Activated T-cell treated with anti-CD3 and anti-CD28 coated beads, Interleukin-2, amount 50 U/mL, for 4 hours (primary cell): ENCODE results near the gene ATP11C. TPM values are rescaled to one million over a fixed set of nuclear protein-coding genes. Genes with fewer than 3 reads are reported as not detected.
"Not testable (repeated sequence)": the region's sequence is repeated elsewhere in the genome, so short reads cannot be mapped to it uniquely, and the experiment has no call there.

Experiments used
- ATAC-seq, 2 donors: fragments of 200-7000 bp; cut with Tn5 transposase; one replicate each; pipeline ENCODE4 v1.10.0; 2021
- DNase-seq: peaks from one replicate; pipeline ENCODE4 v3.0.0-alpha.2; 2020
- H3K27me3 Mint-ChIP-seq: one replicate; pipeline ENCODE4 v1.8.0; 2021; ENCODE audit warnings: low read depth, mixed read lengths
- H3K36me3 Mint-ChIP-seq: one replicate; pipeline ENCODE4 v1.8.0; 2022; ENCODE audit warnings: mixed read lengths; ENCODE audit not compliant: insufficient read depth
- H3K4me1 Mint-ChIP-seq: one replicate; pipeline ENCODE4 v1.8.0; 2021; ENCODE audit warnings: low read depth, mixed read lengths
- H3K4me3 Mint-ChIP-seq: one replicate; pipeline ENCODE4 v1.8.0; 2021; ENCODE audit warnings: mild to moderate bottlenecking, moderate library complexity, mixed read lengths
- H3K9me3 Mint-ChIP-seq: one replicate; pipeline ENCODE4 v1.8.0; 2021; ENCODE audit warnings: mixed read lengths
- total RNA-seq, 3 donors: library from RNA; stranded (reverse); gene quantifications; one replicate each; pipeline ENCODE4 v1.2.1, GENCODE V29; 2021

Gene ATP11C
- total RNA-seq = 10 to 100 TPM; 12.7 to 15.5 (median 14.1) TPM

DNA sequence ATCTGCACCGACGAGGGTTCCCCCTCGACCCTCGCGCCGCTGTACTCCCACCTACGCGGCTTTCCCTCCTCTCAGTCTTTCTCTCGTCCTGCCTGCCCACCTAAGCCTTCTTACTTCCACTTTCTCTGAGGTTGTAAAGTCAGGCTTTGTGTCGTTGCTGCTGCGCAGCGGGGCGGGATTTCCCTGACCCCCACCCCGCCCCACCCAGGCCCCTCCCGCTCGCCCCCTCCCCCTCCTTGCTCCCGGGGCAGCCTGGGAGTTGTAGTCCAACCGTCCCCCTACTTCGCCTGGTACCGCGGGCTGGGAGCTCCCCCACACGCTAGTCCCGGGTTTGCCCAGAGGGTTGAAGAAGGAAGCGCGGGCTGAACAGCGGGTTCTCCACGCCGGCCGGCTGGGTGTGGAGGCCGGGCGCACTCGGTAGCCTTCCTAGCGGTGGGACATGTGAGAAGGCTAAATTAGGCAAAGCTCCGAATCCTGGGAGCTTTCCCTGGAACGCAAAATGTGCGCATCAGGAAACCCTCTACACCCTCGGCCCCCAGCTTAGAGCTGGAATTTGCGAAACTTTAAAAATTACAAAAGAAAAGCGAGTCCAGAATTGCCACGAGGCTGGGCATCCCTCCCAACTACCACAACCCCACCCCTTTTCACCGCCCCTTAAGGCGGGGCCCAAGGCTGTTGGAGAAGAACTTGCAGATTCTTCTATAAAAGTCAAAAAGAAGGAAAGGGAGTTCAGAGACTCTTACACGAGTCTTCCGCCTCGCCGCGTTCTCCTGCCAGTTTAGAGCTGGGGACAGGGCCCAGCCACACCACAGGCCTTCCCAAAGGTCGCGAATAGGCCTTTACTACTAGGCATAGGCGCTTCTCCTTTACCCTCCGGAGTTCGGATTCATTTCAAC lies at the start of gene ATP11C:
Gene ATP11C (minus strand): TSS at position 153 of the 896 bp plus-strand sequence. CDS start 1,011 bp downstream, outside the sequence.
- Mint-ChIP-seq H3K4me1 (peaks cover 22% of the 10 kb centered on the region), H3K27me3 (no peaks in the 10 kb centered on the region)
- ATAC-seq = peak; percentile 81

DNA sequence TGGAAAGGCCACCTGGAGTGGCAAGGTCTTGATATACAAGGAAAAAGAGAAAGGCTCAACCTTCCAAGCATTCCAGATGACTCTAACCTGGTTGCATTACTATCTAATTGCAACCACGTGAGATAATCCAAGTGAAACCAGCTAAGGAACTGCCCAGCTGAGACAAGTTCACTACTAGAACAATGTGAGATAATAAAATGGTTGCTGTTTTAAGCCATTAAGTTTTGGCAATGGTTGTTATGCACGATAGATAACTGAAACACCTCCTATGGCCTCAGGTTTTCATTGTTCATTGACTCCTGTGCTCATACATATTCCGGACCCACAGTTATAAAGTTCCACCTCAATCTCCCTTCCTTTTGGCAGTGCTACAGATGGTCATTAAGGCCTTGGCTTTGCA lies 41.6 kb upstream of the ATP11C start:
- no peaks in the 10 kb centered on the region for H3K4me1 Mint-ChIP-seq
- DNase-seq (no peak), ATAC-seq (no peak)
- H3K36me3 Mint-ChIP-seq = no peaks in the 10 kb centered on the region
- H3K27me3 Mint-ChIP-seq = peaks cover 4% of the 10 kb centered on the region
- no peak overlapping the region for H3K4me3 Mint-ChIP-seq
- H3K9me3 Mint-ChIP-seq = no peaks in the 10 kb centered on the region

More for the DNA sequence above, at the start of gene ATP11C:
- Mint-ChIP-seq H3K9me3 (no peaks in the 10 kb centered on the region), H3K4me3 (peak within 1 kb of the TSS; percentile 88), H3K36me3 (no peaks in the 10 kb centered on the region)
- peak; percentile 79 for DNase-seq

DNA sequence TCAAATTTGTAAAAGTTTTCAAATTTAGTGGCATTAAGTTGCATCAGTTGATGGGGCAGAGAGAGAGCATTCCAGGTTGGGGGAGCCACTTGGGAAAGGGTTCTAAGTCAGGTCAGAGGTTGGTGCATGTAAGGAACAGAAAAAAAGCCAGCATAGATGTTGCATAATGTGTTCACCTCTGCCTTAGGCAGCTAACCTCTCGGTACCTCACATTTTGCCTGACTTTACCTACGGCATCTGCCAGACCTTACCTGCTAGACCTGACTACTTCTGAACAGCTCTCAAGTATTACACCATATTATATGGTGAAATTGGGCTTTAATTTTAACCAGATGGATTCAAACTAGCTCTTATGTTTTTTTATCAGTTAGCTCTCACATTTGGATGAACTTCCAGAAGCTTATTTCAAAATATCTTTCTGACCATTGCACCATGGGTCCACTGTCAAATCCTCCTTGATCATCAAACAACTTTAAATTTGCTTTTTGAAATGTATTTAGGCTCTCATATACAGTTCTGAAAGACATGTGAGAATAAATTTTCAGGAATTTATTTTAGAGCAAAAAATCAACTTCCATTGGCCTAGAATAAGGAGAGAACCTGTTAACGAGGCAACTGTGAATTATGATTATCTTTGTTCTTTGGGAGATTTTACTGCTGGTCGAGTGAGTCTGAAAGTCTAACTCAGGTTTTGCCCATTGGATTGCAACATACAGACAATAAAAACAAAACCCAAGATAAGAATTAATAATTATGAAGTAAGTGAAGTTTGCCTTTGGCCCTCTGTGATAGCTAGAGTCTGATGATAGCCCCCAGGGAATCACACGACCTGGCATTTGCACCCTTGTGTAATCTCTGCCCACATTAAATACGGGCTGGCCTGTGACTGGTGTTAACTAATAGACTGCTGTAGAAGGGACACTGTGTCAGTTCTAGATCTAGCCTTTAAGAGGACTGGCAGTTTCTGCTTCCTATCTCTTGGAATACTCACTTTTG lies 40.1 kb upstream of the ATP11C start:
- no peak for ATAC-seq
- Mint-ChIP-seq H3K36me3 (no peaks in the 10 kb centered on the region), H3K27me3 (peaks cover 4% of the 10 kb centered on the region), H3K4me1 (no peaks in the 10 kb centered on the region), H3K9me3 (no peaks in the 10 kb centered on the region), H3K4me3 (no peak overlapping the region)
- DNase-seq = no peak

DNA sequence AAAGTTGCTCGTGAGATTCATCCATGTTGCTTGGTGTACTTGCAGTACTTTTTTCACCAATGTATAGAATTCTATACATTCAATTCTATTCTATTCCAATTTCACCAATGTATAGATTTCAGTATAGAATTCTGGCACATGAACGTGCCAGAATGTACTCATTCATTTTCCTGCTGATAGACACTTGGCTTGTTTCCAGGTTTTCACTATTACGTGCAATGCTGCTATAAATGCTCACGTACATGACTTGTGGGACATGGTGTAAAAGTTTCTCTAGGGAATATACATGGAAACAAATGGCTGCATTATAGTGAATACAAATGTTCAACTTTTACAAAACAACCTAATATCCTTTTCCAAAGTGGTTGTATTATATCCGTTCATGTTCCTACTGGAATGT lies 39.3 kb upstream of the ATP11C start:
- H3K9me3 Mint-ChIP-seq = no peaks in the 10 kb centered on the region
- ATAC-seq (no peak), DNase-seq (no peak)
- no peaks in the 10 kb centered on the region for H3K4me1 Mint-ChIP-seq
- no peaks in the 10 kb centered on the region for H3K36me3 Mint-ChIP-seq
- H3K4me3 Mint-ChIP-seq = no peak overlapping the region
- peaks cover 4% of the 10 kb centered on the region for H3K27me3 Mint-ChIP-seq

DNA sequence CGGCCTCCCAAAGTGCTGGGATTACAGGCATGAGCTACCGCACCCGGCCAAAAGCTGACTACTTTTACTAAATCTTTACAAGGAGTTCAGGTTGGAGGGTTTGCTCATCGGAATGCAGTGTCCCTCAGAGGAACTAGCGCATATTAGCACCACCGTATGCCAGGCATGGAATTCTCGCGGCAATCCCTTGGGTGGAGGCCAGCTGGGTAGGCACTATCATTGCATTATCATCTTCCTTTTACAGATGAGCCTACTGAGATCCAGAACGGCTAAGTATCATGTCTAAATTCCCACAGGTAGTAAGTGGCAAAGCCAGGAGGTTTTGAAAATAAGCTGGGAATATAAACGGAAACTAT lies 38.5 kb upstream of the ATP11C start:
- no peaks in the 10 kb centered on the region for H3K36me3 Mint-ChIP-seq
- no peak for ATAC-seq
- no peak overlapping the region for H3K4me3 Mint-ChIP-seq

DNA sequence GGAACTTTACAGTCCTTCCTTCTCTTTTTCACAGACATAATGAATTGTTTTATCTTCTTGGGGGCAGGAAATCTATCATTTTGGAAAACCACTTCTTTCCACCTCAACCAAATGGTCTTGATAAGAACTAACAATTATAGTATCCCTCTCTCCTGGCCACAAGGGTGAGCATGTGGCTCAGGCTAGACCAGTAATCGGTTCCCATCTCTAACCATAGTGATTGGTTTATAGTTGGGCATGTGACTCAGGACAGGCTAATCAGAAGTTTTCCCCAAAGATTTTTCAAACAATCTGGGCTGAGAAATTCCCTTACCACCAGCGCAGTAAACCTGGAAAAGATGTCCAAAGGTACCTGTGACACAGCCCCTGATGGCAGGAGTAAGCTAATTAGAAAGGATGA lies 36.4 kb upstream of the ATP11C start:
- no peaks in the 10 kb centered on the region for H3K36me3 Mint-ChIP-seq
- ATAC-seq (no peak), DNase-seq (no peak)
- H3K27me3 Mint-ChIP-seq = peaks cover 4% of the 10 kb centered on the region
- H3K4me1 Mint-ChIP-seq = no peaks in the 10 kb centered on the region
- no peak overlapping the region for H3K4me3 Mint-ChIP-seq
- no peaks in the 10 kb centered on the region for H3K9me3 Mint-ChIP-seq

More for the DNA sequence above, 38.5 kb upstream of the ATP11C start:
- H3K27me3 Mint-ChIP-seq = peaks cover 4% of the 10 kb centered on the region
- no peak for DNase-seq
- no peaks in the 10 kb centered on the region for H3K9me3 Mint-ChIP-seq
- H3K4me1 Mint-ChIP-seq = no peaks in the 10 kb centered on the region

DNA sequence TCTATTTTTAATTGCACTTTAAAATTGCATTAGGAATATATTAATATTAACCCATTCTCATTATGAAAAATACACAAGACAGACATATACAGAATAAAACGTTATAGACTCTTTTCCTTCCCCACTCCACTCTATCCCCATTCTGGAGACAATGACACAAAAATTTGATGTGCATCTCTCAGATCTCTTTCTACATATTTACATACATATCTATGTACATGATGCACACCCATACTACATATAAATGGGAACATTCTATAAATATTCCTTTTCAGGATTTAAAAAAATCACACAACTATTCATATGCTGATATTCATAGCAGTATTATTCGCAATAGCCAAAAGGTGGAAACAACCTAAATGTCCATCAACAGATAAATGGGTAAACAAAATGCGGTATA lies 34.9 kb upstream of the ATP11C start:
- no peaks in the 10 kb centered on the region for H3K36me3 Mint-ChIP-seq
- H3K9me3 Mint-ChIP-seq = no peaks in the 10 kb centered on the region
- H3K4me1 Mint-ChIP-seq = no peaks in the 10 kb centered on the region
- ATAC-seq (no peak), DNase-seq (no peak)
- no peak overlapping the region for H3K4me3 Mint-ChIP-seq
- peaks cover 4% of the 10 kb centered on the region for H3K27me3 Mint-ChIP-seq

DNA sequence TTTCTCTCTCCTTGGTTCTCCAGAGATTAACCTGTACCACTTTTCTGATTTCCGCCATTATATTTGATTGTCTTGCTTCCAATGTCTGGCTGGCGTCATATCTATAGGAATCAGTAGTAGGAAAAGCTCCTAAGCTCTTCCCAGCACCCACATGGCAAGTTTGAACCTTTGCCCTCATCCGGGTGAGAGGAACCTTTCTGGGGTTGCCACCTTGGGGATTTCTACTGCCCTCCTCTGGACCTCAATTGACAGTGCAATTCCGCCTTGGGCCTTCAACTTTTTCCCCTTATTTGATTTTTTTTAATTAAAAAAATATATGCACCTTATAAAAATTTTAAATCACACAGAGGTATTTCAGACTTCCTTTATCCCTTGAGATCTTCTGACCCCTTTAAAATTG lies 34.4 kb upstream of the ATP11C start:
- Mint-ChIP-seq H3K4me1 (no peaks in the 10 kb centered on the region), H3K9me3 (no peaks in the 10 kb centered on the region)

DNA sequence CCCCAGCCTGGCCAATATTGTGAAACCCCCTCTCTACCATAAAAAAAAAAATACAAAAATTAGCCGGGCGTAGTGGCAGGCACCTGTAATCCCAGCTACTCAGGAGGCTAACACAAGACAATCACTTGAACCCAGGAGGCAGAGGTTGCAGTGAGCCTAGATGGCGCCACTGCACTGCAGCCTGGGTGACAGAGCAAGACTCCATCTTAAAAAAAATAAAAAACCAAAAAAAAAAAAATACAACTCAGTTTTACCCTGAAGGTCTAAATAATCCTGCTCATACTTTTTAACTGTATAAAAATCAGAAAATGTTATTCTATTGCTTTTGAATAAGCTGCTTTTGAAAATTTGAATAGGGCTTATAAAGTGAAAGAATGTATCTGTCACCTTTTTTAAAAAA lies 33.3 kb upstream of the ATP11C start:
- H3K4me1 Mint-ChIP-seq, H3K27me3 Mint-ChIP-seq, DNase-seq, H3K9me3 Mint-ChIP-seq, ATAC-seq, H3K4me3 Mint-ChIP-seq, H3K36me3 Mint-ChIP-seq: not testable (repeated sequence)

More for the DNA sequence above, 34.4 kb upstream of the ATP11C start:
- H3K4me3 Mint-ChIP-seq = no peak overlapping the region
- no peaks in the 10 kb centered on the region for H3K36me3 Mint-ChIP-seq
- no peak for ATAC-seq
- DNase-seq = no peak
- H3K27me3 Mint-ChIP-seq = peaks cover 4% of the 10 kb centered on the region

DNA sequence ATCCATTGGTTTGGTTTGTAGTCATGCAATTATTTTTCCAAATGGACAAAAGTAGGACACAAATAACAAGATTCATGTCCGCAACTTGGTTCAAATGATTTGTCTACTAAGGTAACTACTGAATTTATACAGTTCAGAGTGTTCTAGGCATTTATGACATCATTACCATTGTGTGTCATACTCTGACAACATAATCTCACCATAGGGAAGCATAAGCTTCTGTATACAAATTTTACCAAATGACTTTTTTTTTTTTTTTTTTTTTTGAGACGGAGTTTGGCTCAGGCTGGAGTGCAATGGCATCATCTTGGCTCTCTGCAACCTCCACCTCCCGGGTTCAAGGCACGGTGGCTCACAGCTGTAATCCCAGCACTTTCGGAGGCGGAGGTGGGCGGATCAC lies 32.6 kb upstream of the ATP11C start, which contains the start of gene CXorf66:
Gene CXorf66 (minus strand): TSS at position 101 of the 400 bp plus-strand sequence. CDS start 25 bp downstream, at position 76.
- H3K27me3 Mint-ChIP-seq = no peaks in the 10 kb centered on the region
- no peaks in the 10 kb centered on the region for H3K9me3 Mint-ChIP-seq
- ATAC-seq = no peak
- no peaks in the 10 kb centered on the region for H3K36me3 Mint-ChIP-seq
- no peaks in the 10 kb centered on the region for H3K4me1 Mint-ChIP-seq
- H3K4me3 Mint-ChIP-seq = no peak within 1 kb of the TSS
- no peak for DNase-seq

DNA sequence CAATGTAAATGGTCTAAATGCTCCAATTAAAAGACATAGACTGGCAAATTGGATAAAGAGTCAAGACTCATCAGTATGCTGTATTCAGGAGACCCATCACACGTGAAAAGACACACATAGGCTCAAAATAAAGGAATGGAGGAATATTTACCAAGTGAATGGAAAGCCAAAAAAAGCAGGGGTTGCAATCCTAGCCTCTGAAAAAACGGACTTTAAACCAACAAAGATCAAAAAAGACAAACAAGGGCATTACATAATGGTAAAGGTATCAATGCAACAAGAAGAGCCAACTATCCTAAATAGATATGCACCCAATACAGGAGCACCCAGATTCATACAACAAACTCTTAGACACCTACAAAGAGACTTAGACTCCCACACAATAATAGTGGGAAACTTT lies 28.2 kb upstream of the ATP11C start:
- H3K27me3 Mint-ChIP-seq, H3K9me3 Mint-ChIP-seq, H3K4me1 Mint-ChIP-seq, ATAC-seq, H3K4me3 Mint-ChIP-seq, DNase-seq, H3K36me3 Mint-ChIP-seq: not testable (repeated sequence)

DNA sequence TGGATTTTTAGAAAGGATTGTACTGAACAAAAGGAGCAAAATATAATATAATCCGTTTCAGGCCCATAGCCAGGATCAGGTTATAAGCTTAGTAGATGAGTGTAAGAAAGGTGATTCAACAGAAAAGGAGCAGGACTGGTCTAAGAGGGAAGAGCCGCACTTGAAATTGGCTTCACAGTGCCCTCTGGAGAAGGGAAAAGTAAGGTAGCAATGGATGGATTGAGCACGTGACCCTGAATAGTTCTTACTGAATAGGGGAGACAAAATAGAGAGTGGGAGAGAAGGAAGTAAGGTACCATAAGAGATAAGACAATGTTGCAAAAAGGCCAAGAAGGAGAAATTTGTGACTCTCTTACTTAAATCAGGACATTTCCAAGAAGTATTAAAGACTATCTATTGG lies 16.9 kb upstream of the ATP11C start:
- DNase-seq = no peak
- no peaks in the 10 kb centered on the region for H3K4me1 Mint-ChIP-seq
- peaks cover 2% of the 10 kb centered on the region for H3K27me3 Mint-ChIP-seq
- no peaks in the 10 kb centered on the region for H3K9me3 Mint-ChIP-seq
- no peaks in the 10 kb centered on the region for H3K36me3 Mint-ChIP-seq
- H3K4me3 Mint-ChIP-seq = no peak overlapping the region
- no peak for ATAC-seq

DNA sequence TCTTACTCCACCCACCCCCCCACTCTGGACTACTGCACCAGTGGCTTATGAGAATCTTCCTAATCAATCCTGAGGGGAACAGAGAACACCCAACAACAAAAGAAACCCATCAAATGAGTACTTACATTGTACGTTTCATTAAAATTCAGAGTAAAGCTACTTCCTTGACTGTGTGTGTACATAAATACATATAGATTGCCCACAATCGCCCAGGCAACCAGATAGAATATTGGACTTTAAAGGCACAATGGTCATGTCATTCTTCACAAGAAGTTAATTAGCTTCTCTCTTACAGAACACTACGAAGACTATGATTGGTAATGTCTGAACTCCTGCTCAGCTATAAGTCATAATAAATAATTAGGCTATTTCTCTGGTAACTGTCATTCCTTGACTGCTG lies 12.2 kb upstream of the ATP11C start:
- no peaks in the 10 kb centered on the region for H3K9me3 Mint-ChIP-seq
- DNase-seq (no peak), ATAC-seq (no peak)
- H3K4me3 Mint-ChIP-seq = no peak overlapping the region
- peaks cover 2% of the 10 kb centered on the region for H3K27me3 Mint-ChIP-seq
- H3K36me3 Mint-ChIP-seq = no peaks in the 10 kb centered on the region
- H3K4me1 Mint-ChIP-seq = no peaks in the 10 kb centered on the region

DNA sequence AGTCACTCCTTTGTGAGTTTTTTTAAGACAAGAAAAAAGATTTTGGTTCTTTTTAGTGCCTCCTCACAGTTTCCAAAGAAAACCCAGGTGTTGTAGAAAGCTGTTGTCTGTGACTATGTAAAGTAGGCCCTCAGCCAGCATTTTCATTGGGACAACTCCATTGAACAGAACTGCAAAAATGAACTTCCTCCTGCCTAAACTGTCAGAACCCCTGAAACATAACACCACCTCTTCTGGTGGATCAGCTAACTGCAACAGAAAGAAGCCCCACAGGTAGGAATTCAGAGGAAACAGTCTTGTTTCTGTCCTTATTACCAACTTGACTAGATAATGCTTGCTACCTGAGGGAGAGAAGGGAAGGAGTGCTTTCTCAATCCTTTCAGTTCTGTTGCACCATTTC lies 3.4 kb upstream of the ATP11C start:
- no peaks in the 10 kb centered on the region for H3K27me3 Mint-ChIP-seq
- H3K4me1 Mint-ChIP-seq = peaks cover 4% of the 10 kb centered on the region
- H3K9me3 Mint-ChIP-seq = no peaks in the 10 kb centered on the region
- no peak overlapping the region for H3K4me3 Mint-ChIP-seq
- no peaks in the 10 kb centered on the region for H3K36me3 Mint-ChIP-seq
- ATAC-seq (no peak), DNase-seq (no peak)
